ENCODE data around the gene RSPH10B. TPM values are rescaled to one million over a fixed set of nuclear protein-coding genes. Genes with fewer than 3 reads are reported as not detected.
"Not testable (repeated sequence)": the region's sequence is repeated elsewhere in the genome, so short reads cannot be mapped to it uniquely, and the experiment has no call there.

The RSPH10B gene
- under 1 TPM in 1 of 2 experiments, not detected in 1; 0.53 TPM for total RNA-seq

- H3K9me3 Mint-ChIP-seq, H3K4me1 Mint-ChIP-seq, DNase-seq, H3K4me3 Mint-ChIP-seq, H3K36me3 Mint-ChIP-seq, H3K27ac Mint-ChIP-seq, POLR2A ChIA-PET, H3K27me3 Mint-ChIP-seq: not testable (repeated sequence)
- peak; percentile 30 for ATAC-seq (ENCODE audit: low read depth)
Observed at GRCh38 chr7:5970347-5970911, at the start of gene RSPH10B. RSPH10B (minus strand) TSS chr7:5970689; CDS start chr7:5967116, 3,573 bp downstream.

GRCh38 chr7:6016653-6016966, 46.1 kb upstream of the RSPH10B start:
- H3K36me3 Mint-ChIP-seq = peaks cover 12% of the 10 kb centered on the region
- H3K27ac Mint-ChIP-seq = no peak overlapping the region
- POLR2A ChIA-PET = no interaction called here

DNA sequence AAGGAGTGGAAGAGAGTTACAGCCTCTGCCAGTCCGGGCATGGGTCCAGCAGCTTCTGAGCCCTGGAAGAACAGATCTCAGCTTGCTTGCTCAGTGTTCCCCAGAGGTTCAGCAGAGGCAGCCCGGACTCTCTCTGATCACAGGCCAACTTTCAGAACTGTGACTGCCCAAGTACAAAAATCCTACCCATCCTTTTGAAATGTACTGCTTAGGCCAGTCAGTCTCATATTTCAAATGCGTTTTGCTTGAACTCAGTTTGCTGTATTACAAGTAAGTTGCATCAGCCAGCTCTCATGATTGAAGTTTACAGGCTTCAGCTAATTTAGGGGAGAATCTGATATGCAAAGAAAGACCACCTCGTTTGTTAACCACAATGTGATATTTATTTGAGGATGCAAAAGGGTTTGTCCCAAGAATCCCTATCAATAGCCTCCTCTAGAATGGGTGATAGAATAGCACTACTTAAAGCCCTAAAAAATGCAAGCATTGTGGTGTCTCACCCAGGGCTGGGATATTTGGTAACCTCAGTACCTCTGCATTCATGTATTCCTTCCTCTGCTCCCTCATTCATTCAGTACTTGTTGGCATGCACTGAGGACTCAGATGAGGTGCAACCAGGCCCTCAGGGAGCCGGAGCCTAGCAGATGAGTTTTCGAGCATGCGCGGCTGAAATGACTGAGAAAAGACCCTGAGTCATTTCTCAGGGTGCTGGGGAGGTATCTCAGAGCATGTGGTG, 45.6 kb upstream of the RSPH10B start:
- Mint-ChIP-seq H3K27ac (no peak overlapping the region), H3K9me3 (no peaks in the 10 kb centered on the region), H3K4me1 (peaks cover 6% of the 10 kb centered on the region), H3K27me3 (no peaks in the 10 kb centered on the region), H3K4me3 (no peak overlapping the region), H3K36me3 (peaks cover 11% of the 10 kb centered on the region)
- POLR2A ChIA-PET = no interaction called here
- ATAC-seq (ENCODE audit: low read depth) (no peak), DNase-seq (no peak)

More at GRCh38 chr7:6016653-6016966, 46.1 kb upstream of the RSPH10B start:
- no peak for DNase-seq
- peaks cover 6% of the 10 kb centered on the region for H3K4me1 Mint-ChIP-seq
- H3K4me3 Mint-ChIP-seq = no peak overlapping the region
- no peaks in the 10 kb centered on the region for H3K27me3 Mint-ChIP-seq
- no peaks in the 10 kb centered on the region for H3K9me3 Mint-ChIP-seq
- no peak for ATAC-seq (ENCODE audit: low read depth)

DNA sequence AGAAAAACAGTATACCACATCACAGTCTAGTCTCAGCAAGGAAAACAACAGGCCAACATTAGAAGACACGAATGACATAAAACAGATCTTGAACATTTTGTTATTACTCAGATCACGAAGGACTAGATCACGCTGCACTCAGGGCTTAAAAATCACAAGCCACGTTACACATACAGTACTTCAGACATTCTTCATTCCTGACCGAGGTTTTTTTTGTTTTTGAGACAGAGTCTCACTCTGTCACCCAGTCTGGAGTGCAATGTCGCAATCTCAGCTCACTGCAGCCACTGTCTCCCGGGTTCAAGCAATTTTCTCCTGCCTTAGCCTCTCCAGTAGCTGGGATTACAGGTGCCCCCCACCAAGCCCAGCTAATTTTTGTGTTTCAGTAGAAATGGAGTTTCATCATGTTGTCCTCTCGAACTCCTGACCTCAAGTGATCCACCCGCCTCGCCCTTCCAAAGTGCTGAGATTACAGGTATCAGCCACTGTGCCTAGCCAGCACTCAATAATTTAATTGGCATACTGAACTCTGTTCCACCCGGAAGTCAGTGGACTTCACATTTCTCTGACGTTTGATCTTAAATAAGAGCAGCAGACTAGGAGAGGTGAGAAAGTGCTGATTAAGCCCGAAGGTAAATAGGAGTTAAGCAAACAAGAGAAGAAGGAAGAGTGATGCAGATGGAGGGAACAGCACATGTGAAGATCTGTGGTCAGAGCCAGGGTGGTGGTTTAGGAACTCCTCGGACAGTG, 42.0 kb upstream of the RSPH10B start:
- peaks cover 15% of the 10 kb centered on the region for H3K4me1 Mint-ChIP-seq
- H3K27ac Mint-ChIP-seq = no peak overlapping the region
- no peak overlapping the region for H3K4me3 Mint-ChIP-seq
- peaks cover 4% of the 10 kb centered on the region for H3K36me3 Mint-ChIP-seq
- POLR2A ChIA-PET = no interaction called here
- no peak for ATAC-seq (ENCODE audit: low read depth)
- no peaks in the 10 kb centered on the region for H3K27me3 Mint-ChIP-seq
- H3K9me3 Mint-ChIP-seq = no peaks in the 10 kb centered on the region
- DNase-seq = no peak

DNA sequence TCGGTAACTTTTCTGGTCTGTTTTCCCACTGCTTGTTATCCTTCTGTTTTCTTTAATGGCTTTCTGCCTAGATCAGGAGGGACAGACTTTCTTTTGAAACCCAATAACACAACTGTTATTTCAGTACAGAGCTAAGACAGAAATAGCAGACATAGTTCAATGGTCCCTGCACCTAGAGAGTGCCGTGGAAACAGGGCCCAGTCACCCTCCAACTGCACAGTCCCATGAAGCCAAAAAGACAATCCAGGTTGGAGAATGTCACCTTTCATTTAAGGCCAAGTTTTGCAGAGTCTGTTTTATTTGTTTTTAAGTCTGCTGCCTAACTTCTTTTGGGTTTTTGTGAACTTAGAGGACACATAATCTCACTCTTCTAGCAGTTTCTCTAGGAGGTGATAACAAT, 41.1 kb upstream of the RSPH10B start:
- H3K9me3 Mint-ChIP-seq = no peaks in the 10 kb centered on the region
- ATAC-seq (ENCODE audit: low read depth) (no peak), DNase-seq (no peak)
- H3K27ac Mint-ChIP-seq = no peak overlapping the region
- H3K4me1 Mint-ChIP-seq = peaks cover 22% of the 10 kb centered on the region
- H3K27me3 Mint-ChIP-seq = no peaks in the 10 kb centered on the region
- POLR2A ChIA-PET = no interaction called here
- H3K4me3 Mint-ChIP-seq = no peak overlapping the region
- H3K36me3 Mint-ChIP-seq = peaks cover 4% of the 10 kb centered on the region

DNA sequence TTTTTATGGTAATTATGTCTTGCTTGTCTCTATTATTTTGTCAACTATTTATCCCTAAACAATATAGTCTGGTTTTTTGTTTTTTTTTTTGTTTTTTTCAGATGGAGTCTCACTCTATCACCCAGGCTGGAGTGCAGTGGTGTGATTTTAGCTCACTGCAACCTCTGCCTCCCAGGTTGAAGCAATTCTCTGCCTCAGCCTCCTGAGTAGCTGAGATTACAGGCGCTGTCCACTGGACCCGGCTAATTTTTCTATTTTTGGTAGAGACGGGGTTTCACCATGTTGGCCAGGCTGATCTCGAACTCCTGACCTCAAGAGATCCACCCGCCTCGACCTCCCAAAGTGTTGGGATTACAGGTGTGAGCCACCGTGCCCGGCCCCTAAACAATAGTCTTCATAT, 39.9 kb upstream of the RSPH10B start:
- DNase-seq; ATAC-seq (ENCODE audit: low read depth); H3K9me3 Mint-ChIP-seq; H3K27me3 Mint-ChIP-seq; H3K36me3 Mint-ChIP-seq; POLR2A ChIA-PET: not testable (repeated sequence)
- H3K27ac Mint-ChIP-seq = peak overlapping the region; percentile 85
- peaks cover 22% of the 10 kb centered on the region for H3K4me1 Mint-ChIP-seq
- peak overlapping the region; percentile 89 for H3K4me3 Mint-ChIP-seq

GRCh38 chr7:6008668-6009611, 38.5 kb upstream of the RSPH10B start, which contains the start of the genes AIMP2 and PMS2:
AIMP2 (plus strand) TSS chr7:6009272; CDS start chr7:6009364, 92 bp downstream.
PMS2 (minus strand) TSS chr7:6009049; CDS start chr7:6009019, 30 bp downstream.
- H3K9me3 Mint-ChIP-seq = no peaks in the 10 kb centered on the region
- peaks cover 4% of the 10 kb centered on the region for H3K36me3 Mint-ChIP-seq
- POLR2A ChIA-PET = interaction anchor here (0.6 to 2.2 kb wide), 6 partner anchors 17 to 388 kb away, joined by 3 to 9 read pairs (median 4); no protein-coding TSS in a partner anchor
- H3K27me3 Mint-ChIP-seq = no peaks in the 10 kb centered on the region
- H3K4me3 Mint-ChIP-seq = peak within 1 kb of the TSS; percentile 89
- DNase-seq (peak; percentile 92), ATAC-seq (ENCODE audit: low read depth) (peak; percentile 89)
- peaks cover 24% of the 10 kb centered on the region for H3K4me1 Mint-ChIP-seq
- peak within 1 kb of the TSS; percentile 89 for H3K27ac Mint-ChIP-seq

DNA sequence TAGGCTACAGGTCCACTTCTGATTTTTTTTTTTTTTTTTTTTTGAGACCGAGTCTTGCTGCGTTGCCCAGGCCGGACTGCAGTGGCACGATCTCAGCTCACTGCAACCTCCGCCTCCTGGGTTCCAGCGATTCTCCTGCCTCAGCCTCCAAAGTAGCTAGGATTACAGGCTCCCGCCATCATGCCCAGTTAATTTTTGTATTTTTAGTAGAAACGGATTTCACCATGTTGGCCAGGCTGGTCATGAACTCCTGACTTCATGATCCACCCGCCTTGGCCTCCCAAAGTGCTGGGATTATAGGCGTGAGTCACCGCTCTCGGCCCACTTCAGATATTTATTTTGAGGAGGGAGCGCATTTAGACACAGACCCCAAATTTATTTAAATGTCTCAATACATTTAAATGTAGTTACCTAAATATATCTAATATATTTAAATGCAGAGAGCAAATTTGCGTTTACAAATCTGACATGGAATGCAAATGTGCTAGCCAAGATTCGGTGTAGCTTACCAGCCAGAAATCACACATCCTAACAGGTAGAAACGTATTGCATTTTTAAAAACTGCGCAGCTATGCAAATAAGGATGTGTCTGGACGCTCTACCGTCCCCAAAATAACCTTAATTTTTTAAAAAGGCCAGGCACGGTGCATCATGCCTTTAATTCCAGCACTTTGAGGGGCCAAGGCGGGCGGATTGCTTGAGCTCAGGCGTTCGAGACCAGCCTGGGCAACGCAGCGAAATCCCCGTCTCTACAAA, 37.5 kb upstream of the RSPH10B start:
- not testable (repeated sequence) for DNase-seq; ATAC-seq (ENCODE audit: low read depth); H3K36me3 Mint-ChIP-seq; H3K9me3 Mint-ChIP-seq; H3K27me3 Mint-ChIP-seq; H3K27ac Mint-ChIP-seq
- peaks cover 22% of the 10 kb centered on the region for H3K4me1 Mint-ChIP-seq
- POLR2A ChIA-PET = interaction anchor here (0.7 to 2.2 kb wide), 3 partner anchors 18 to 389 kb away, joined by 3 to 9 read pairs (median 3); no protein-coding TSS in a partner anchor
- H3K4me3 Mint-ChIP-seq = peak overlapping the region; percentile 89

- ATAC-seq (ENCODE audit: low read depth) = no peak
- DNase-seq = no peak
- H3K4me1 Mint-ChIP-seq = peaks cover 17% of the 10 kb centered on the region
- H3K4me3 Mint-ChIP-seq = peak overlapping the region; percentile 66
- no peaks in the 10 kb centered on the region for H3K9me3 Mint-ChIP-seq
- POLR2A ChIA-PET = no interaction called here
- H3K27me3 Mint-ChIP-seq = no peaks in the 10 kb centered on the region
- H3K27ac Mint-ChIP-seq = peak overlapping the region; percentile 65
- H3K36me3 Mint-ChIP-seq = peaks cover 4% of the 10 kb centered on the region
Observed at GRCh38 chr7:6007386-6007785, 36.9 kb upstream of the RSPH10B start.

GRCh38 chr7:5997210-5997808, 26.8 kb upstream of the RSPH10B start:
- H3K36me3 Mint-ChIP-seq = peaks cover 15% of the 10 kb centered on the region
- no peaks in the 10 kb centered on the region for H3K27me3 Mint-ChIP-seq
- H3K4me3 Mint-ChIP-seq = no peak overlapping the region
- H3K9me3 Mint-ChIP-seq = no peaks in the 10 kb centered on the region
- ATAC-seq (ENCODE audit: low read depth) (no peak), DNase-seq (no peak)
- H3K27ac Mint-ChIP-seq = no peak overlapping the region
- POLR2A ChIA-PET = interaction anchor here (1.2 kb wide), 1 partner anchor 109 kb away, joined by 3 read pairs; no protein-coding TSS in a partner anchor
- H3K4me1 Mint-ChIP-seq = peaks cover 1% of the 10 kb centered on the region

GRCh38 chr7:5987061-5987460, 16.6 kb upstream of the RSPH10B start:
- DNase-seq; ATAC-seq (ENCODE audit: low read depth); H3K9me3 Mint-ChIP-seq; H3K4me1 Mint-ChIP-seq; POLR2A ChIA-PET; H3K4me3 Mint-ChIP-seq; H3K27me3 Mint-ChIP-seq; H3K27ac Mint-ChIP-seq: not testable (repeated sequence)
- peaks cover 15% of the 10 kb centered on the region for H3K36me3 Mint-ChIP-seq
